OCI-LY7 (cell line): ENCODE data around the gene ADCY3. TPM values are rescaled to one million over a fixed set of nuclear protein-coding genes. Genes with fewer than 3 reads are reported as not detected.

Experiments used
- BruUV-seq: library from RNA; stranded (reverse); fragments of 400-500 nt; replicated peaks from 2 replicates; lab custom pipeline; 2021; lab: Mats Ljungman, UMichigan
- CTCF ChIA-PET: fragments of 300-600 bp; sonication (Branson Sonifier 250); formaldehyde crosslinking; loops from one replicate; lab custom pipeline; 2022; ENCODE audit warnings: antibody characterized with exemption; ENCODE audit not compliant: unreplicated experiment; lab: Charles Lee
- POLR2A ChIA-PET: fragments of 300-600 bp; sonication (Branson Sonifier 250); formaldehyde crosslinking; loops from one replicate; lab custom pipeline; 2022; ENCODE audit warnings: antibody characterized with exemption; lab: Charles Lee
- DNase-seq: peaks from one replicate; pipeline ENCODE4 v3.0.0-alpha.2; 2015; ENCODE audit warnings: low spot score
- H2AFZ ChIP-seq: fragments of 200-600 bp; sonication (generic), shearing (Covaris generic); 2 replicates; pipeline ENCODE4 v1.6.1; 2014; ENCODE audit warnings: mild to moderate bottlenecking, antibody characterized with exemption, low read length, moderate library complexity
- H3K27ac ChIP-seq: fragments of 200-600 bp; sonication (generic); 2 replicates; pipeline ENCODE4 v1.5.1; 2014; ENCODE audit warnings: mixed run types, low read depth, mild to moderate bottlenecking, moderate library complexity, low read length, inconsistent platforms; ENCODE audit not compliant: poor library complexity, severe bottlenecking
- H3K36me3 ChIP-seq: fragments of 200-600 bp; sonication (generic); 2 replicates; pipeline ENCODE4 v1.6.1; 2014; ENCODE audit warnings: mild to moderate bottlenecking, antibody characterized with exemption, low read length, moderate library complexity, mixed read lengths; ENCODE audit not compliant: insufficient read depth
- H3K4me1 ChIP-seq: fragments of 200-600 bp; sonication (generic); 2 replicates; pipeline ENCODE4 v1.5.1; 2014; ENCODE audit warnings: mild to moderate bottlenecking, low read length; ENCODE audit not compliant: insufficient read depth, poor library complexity, severe bottlenecking
- H3K4me2 ChIP-seq: fragments of 200-600 bp; sonication (generic); 2 replicates; pipeline ENCODE4 v1.6.1; 2014; ENCODE audit warnings: mild to moderate bottlenecking, low read length
- H3K4me3 ChIP-seq: fragments of 200-600 bp; sonication (generic); 2 replicates; pipeline ENCODE4 v1.5.1; 2014; ENCODE audit warnings: mild to moderate bottlenecking, low read depth, low read length; ENCODE audit not compliant: poor library complexity, severe bottlenecking
- H3K79me2 ChIP-seq: fragments of 200-600 bp; sonication (generic); 2 replicates; pipeline ENCODE4 v1.6.1; 2016; ENCODE audit warnings: low read depth, mild to moderate bottlenecking, low read length, moderate library complexity, mixed read lengths; ENCODE audit not compliant: insufficient read depth
- H3K9me2 ChIP-seq: fragments of 200-600 bp; sonication (generic); 2 replicates; pipeline ENCODE4 v1.6.1; 2016; ENCODE audit warnings: mild to moderate bottlenecking, low read length, mixed read lengths; ENCODE audit not compliant: insufficient read depth
- H3K9me3 ChIP-seq: fragments of 200-600 bp; sonication (generic); 2 replicates; pipeline ENCODE4 v1.6.1; 2014; ENCODE audit warnings: mild to moderate bottlenecking, mixed run types, low read length, mixed read lengths
- H4K20me1 ChIP-seq: fragments of 200-600 bp; sonication (generic); 2 replicates; pipeline ENCODE4 v1.6.1; 2014; ENCODE audit warnings: mild to moderate bottlenecking, antibody characterized with exemption, low read length, moderate library complexity, mixed read lengths; ENCODE audit not compliant: insufficient read depth
- CTCF ChIP-seq: fragments of 200-600 bp; sonication (generic); conservative IDR thresholded peaks from 2 replicates; pipeline ENCODE4 v1.5.1; 2014; ENCODE audit warnings: mild to moderate bottlenecking, antibody characterized with exemption, low read length, moderate library complexity, mixed read lengths
- EZH2phosphoT487 ChIP-seq: fragments of 200-600 bp; sonication (generic); IDR thresholded peaks from 2 replicates; pipeline ENCODE4 v1.6.1; 2018; ENCODE audit warnings: low read depth, borderline replicate concordance, mild to moderate bottlenecking, mixed run types, antibody characterized with exemption, low read length, moderate library complexity, mixed read lengths
- intact Hi-C: fragments of 100-400 bp; cut with micrococcal nuclease; formaldehyde crosslinking; loops from one replicate; pipeline ENCODE4 v1.10.0; 2022; ENCODE audit not compliant: unreplicated experiment
- total RNA-seq, 2 experiments: library from RNA; depleted of rRNA in 1 of 2; stranded (reverse); fragments of >200 nt in 1 of 2; shearing (Covaris generic) in 1 of 2; gene quantifications; 2 replicates each; pipeline ENCODE4 v1.2.3, GENCODE V29; 2014 to 2022

The ADCY3 gene
- total RNA-seq, 2 experiments from 2014 or later = 45.8 to 55.0 TPM

GRCh38 chr2:24894750-24895149 lies 25.3 kb downstream of the ADCY3 start:
- intact Hi-C loops = no loop called here
- no peak for TF ChIP-seq EZH2phosphoT487
- TF ChIP-seq CTCF = no peak
- Histone ChIP-seq H3K4me3 (no peak overlapping the region), H3K4me1 (no peaks in the 10 kb centered on the region), H4K20me1 (no peaks in the 10 kb centered on the region), H3K9me3 (peaks cover 29% of the 10 kb centered on the region), H2AFZ (no peak overlapping the region), H3K4me2 (no peak overlapping the region), H3K27ac (no peak overlapping the region), H3K9me2 (no peaks in the 10 kb centered on the region), H3K36me3 (peaks cover 71% of the 10 kb centered on the region), H3K79me2 (no peaks in the 10 kb centered on the region)
- BruUV-seq = no TSS peak
- ChIA-PET POLR2A (no interaction called here), CTCF (no interaction called here)
- DNase-seq = no peak

DNA sequence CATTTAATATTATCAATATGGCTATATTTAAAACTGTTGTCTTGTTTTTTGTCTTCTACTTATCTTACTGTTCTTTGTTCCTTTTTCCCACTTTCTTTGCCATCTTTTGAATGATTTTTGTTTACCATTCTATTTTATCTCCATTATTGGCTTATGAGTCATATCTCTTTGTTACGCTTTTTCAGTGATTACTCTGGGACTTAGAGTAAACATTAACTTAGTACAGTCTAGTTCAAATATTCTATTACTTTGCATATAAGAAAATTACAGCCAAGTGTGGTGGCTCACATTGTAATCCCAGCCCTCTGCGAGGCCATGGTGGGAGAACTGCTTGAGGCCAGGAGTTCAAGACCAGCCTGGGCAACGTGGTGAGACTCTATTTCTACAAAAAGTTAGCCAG lies 26.1 kb downstream of the ADCY3 start:
- H3K4me2 ChIP-seq = no peak overlapping the region
- POLR2A ChIA-PET = no interaction called here
- peaks cover 63% of the 10 kb centered on the region for H3K36me3 ChIP-seq
- no TSS peak for BruUV-seq
- DNase-seq = no peak
- intact Hi-C loops = no loop called here
- peaks cover 29% of the 10 kb centered on the region for H3K9me3 ChIP-seq
- H3K9me2 ChIP-seq = no peaks in the 10 kb centered on the region
- CTCF ChIA-PET = no interaction called here
- no peaks in the 10 kb centered on the region for H3K4me1 ChIP-seq
- H3K27ac ChIP-seq = no peak overlapping the region
- H3K4me3 ChIP-seq = no peak overlapping the region
- H2AFZ ChIP-seq = no peak overlapping the region
- no peaks in the 10 kb centered on the region for H3K79me2 ChIP-seq
- TF ChIP-seq CTCF (no peak), EZH2phosphoT487 (no peak)
- H4K20me1 ChIP-seq = no peaks in the 10 kb centered on the region

- H3K4me2 ChIP-seq = no peak overlapping the region
- H3K4me3 ChIP-seq = no peak overlapping the region
- BruUV-seq = no TSS peak
- TF ChIP-seq EZH2phosphoT487 = no peak
- no peak for TF ChIP-seq CTCF
- no peaks in the 10 kb centered on the region for H4K20me1 ChIP-seq
- intact Hi-C loops = no loop called here
- no peaks in the 10 kb centered on the region for H3K79me2 ChIP-seq
- H2AFZ ChIP-seq = no peak overlapping the region
- no peak overlapping the region for H3K27ac ChIP-seq
- no peaks in the 10 kb centered on the region for H3K9me2 ChIP-seq
- ChIA-PET POLR2A (interaction anchor here (0.6 kb wide), 1 partner anchor 61 kb away, joined by 3 read pairs; no protein-coding TSS in a partner anchor), CTCF (no interaction called here)
- H3K36me3 ChIP-seq = peaks cover 58% of the 10 kb centered on the region
- peaks cover 29% of the 10 kb centered on the region for H3K9me3 ChIP-seq
- no peaks in the 10 kb centered on the region for H3K4me1 ChIP-seq
- no peak for DNase-seq
Observed at GRCh38 chr2:24892928-24893327, 27.1 kb downstream of the ADCY3 start.
